Upper lobe of right lung (tissue), 1 donor: ENCODE measurements around the gene SYT1. TPM values are rescaled to one million over a fixed set of nuclear protein-coding genes. Genes with fewer than 3 reads are reported as not detected.

Experiments
- ATAC-seq: fragments of 200-7000 bp; cut with Tn5 transposase; one replicate; pipeline ENCODE4 v1.9.1; 2020; ENCODE audit warnings: mild to moderate bottlenecking, moderate library complexity
- DNase-seq: peaks from one replicate; pipeline ENCODE4 v3.0.0-alpha.2; 2020
- H3K27ac ChIP-seq: fragments of 200-600 bp; one replicate; pipeline ENCODE4 v1.8.0; 2022
- H3K27me3 ChIP-seq: fragments of 200-600 bp; one replicate; pipeline ENCODE4 v1.8.0; 2022; ENCODE audit warnings: mild to moderate bottlenecking
- H3K36me3 ChIP-seq: fragments of 200-600 bp; one replicate; pipeline ENCODE4 v1.8.0; 2022
- H3K4me1 ChIP-seq: fragments of 200-600 bp; one replicate; pipeline ENCODE4 v1.8.0; 2022
- H3K4me3 ChIP-seq: fragments of 200-600 bp; one replicate; pipeline ENCODE4 v1.8.0; 2022; ENCODE audit warnings: mild to moderate bottlenecking
- H3K9me3 ChIP-seq: fragments of 200-600 bp; one replicate; pipeline ENCODE4 v1.8.0; 2022
- intact Hi-C: fragments of 100-400 bp; cut with DNase I; formaldehyde crosslinking; loops from one replicate; pipeline ENCODE4 v1.11.0; 2022
- total RNA-seq: library from RNA; stranded (reverse); fragmentation: NEBNext Ultra II Directional; extraction: Animal tissue kit (Norgen Biotek cat#: 25700); gene quantifications from one replicate; pipeline ENCODE4 v1.2.1, GENCODE V29; 2021
- TF ChIP-seq, protein P1 (sequence below): fragments of 200-600 bp; IDR thresholded peaks from one replicate; pipeline ENCODE4 v1.8.0; 2022; ENCODE audit warnings: antibody characterized with exemption
- donor health status: DM: no; HTN: yes; CAD: no; lungs with severe emphysema.

The SYT1 gene
- total RNA-seq, 1 donor from 2014 or later, result 0.58 TPM

GRCh38 chr12:79247494-79247893, 382.9 kb downstream of the SYT1 start:
- ATAC-seq (no peak), DNase-seq (no peak)
- Histone ChIP-seq H3K36me3 (no peaks in the 10 kb centered on the region), H3K27ac (no peak overlapping the region), H3K4me1 (no peaks in the 10 kb centered on the region), H3K27me3 (no peaks in the 10 kb centered on the region), H3K9me3 (no peaks in the 10 kb centered on the region), H3K4me3 (no peak overlapping the region)
- TF ChIP-seq, protein P1, sequence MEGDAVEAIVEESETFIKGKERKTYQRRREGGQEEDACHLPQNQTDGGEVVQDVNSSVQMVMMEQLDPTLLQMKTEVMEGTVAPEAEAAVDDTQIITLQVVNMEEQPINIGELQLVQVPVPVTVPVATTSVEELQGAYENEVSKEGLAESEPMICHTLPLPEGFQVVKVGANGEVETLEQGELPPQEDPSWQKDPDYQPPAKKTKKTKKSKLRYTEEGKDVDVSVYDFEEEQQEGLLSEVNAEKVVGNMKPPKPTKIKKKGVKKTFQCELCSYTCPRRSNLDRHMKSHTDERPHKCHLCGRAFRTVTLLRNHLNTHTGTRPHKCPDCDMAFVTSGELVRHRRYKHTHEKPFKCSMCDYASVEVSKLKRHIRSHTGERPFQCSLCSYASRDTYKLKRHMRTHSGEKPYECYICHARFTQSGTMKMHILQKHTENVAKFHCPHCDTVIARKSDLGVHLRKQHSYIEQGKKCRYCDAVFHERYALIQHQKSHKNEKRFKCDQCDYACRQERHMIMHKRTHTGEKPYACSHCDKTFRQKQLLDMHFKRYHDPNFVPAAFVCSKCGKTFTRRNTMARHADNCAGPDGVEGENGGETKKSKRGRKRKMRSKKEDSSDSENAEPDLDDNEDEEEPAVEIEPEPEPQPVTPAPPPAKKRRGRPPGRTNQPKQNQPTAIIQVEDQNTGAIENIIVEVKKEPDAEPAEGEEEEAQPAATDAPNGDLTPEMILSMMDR, result no peak
- intact Hi-C loops, result no loop called here

- no peaks in the 10 kb centered on the region for H3K9me3 ChIP-seq
- TF ChIP-seq, protein P1, result no peak
- H3K27me3 ChIP-seq, result no peaks in the 10 kb centered on the region
- no peak overlapping the region for H3K4me3 ChIP-seq
- intact Hi-C loops, result no loop called here
- no peak for ATAC-seq
- no peaks in the 10 kb centered on the region for H3K4me1 ChIP-seq
- H3K36me3 ChIP-seq, result no peaks in the 10 kb centered on the region
- DNase-seq, result no peak
- no peak overlapping the region for H3K27ac ChIP-seq
Observed at GRCh38 chr12:79250186-79250585, 385.6 kb downstream of the SYT1 start.

GRCh38 chr12:79250960-79251755, 386.6 kb downstream of the SYT1 start:
- intact Hi-C loops, result no loop called here
- Histone ChIP-seq H3K27ac (no peak overlapping the region), H3K27me3 (no peaks in the 10 kb centered on the region), H3K36me3 (no peaks in the 10 kb centered on the region), H3K4me3 (no peak overlapping the region), H3K4me1 (no peaks in the 10 kb centered on the region), H3K9me3 (no peaks in the 10 kb centered on the region)
- TF ChIP-seq, protein P1, result no peak
- DNase-seq (no peak), ATAC-seq (no peak)

DNA sequence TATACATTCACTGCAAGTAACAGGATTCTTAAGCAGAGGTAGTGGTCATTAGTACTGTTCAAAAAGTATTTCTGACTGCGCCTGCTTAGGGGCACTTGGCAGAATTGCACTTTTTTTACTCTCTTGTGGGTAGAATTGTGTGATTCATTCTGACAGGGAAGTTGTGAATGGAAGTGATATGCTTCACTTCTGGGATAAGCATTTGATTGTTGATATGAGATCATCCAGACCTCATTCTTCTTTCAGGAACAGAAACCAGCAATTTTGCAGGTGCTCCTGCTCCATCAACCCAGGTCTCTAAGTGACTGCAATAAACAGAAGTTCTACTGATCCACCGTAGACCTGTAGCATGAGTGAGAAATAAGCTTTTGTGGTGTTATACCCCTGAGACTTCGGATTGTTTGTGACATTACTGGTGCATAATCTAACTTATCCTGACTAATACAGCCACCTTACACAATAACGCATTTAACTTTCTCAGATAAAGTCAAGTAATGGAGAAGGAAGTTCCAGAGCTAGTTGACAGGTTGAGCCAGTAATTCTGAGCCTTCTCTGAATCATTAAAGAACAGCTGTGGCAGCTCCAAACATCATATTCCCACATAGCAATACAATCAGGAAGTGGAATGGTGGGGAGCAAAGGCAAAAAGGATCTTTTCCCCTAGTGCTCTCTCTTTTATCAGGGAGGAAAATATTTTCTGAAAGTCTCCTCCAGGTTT, 387.9 kb downstream of the SYT1 start:
- DNase-seq (no peak), ATAC-seq (no peak)
- TF ChIP-seq, protein P1, result no peak
- Histone ChIP-seq H3K4me1 (no peaks in the 10 kb centered on the region), H3K27me3 (no peaks in the 10 kb centered on the region), H3K9me3 (no peaks in the 10 kb centered on the region), H3K36me3 (no peaks in the 10 kb centered on the region), H3K27ac (no peak overlapping the region), H3K4me3 (no peak overlapping the region)
- intact Hi-C loops, result no loop called here

- H3K36me3 ChIP-seq, result no peaks in the 10 kb centered on the region
- no peak overlapping the region for H3K27ac ChIP-seq
- H3K4me1 ChIP-seq, result no peaks in the 10 kb centered on the region
- H3K27me3 ChIP-seq, result no peaks in the 10 kb centered on the region
- DNase-seq (no peak), ATAC-seq (no peak)
- H3K9me3 ChIP-seq, result no peaks in the 10 kb centered on the region
- intact Hi-C loops, result no loop called here
- H3K4me3 ChIP-seq, result no peak overlapping the region
- TF ChIP-seq, protein P1, result no peak
Observed at GRCh38 chr12:79255288-79255687, 390.7 kb downstream of the SYT1 start.
